Colonic mucosa (tissue), 4 donors: ENCODE results near the gene MGA. TPM values are rescaled to one million over a fixed set of nuclear protein-coding genes. Genes with fewer than 3 reads are reported as not detected.
A peak's percentile ranks its signal among the peaks of the same experiment; 100 is the strongest.

Experiments used
- DNase-seq: peaks from one replicate; pipeline ENCODE4 v3.0.0-alpha.2; 2020
- H3K27ac ChIP-seq: fragments of 200-600 bp; one replicate; pipeline ENCODE4 v1.8.0; 2021
- H3K27me3 ChIP-seq: fragments of 200-600 bp; one replicate; pipeline ENCODE4 v1.8.0; 2021
- H3K36me3 ChIP-seq: fragments of 200-600 bp; one replicate; pipeline ENCODE4 v1.8.0; 2021
- H3K4me1 ChIP-seq: fragments of 200-600 bp; one replicate; pipeline ENCODE4 v1.8.0; 2021; ENCODE audit warnings: mild to moderate bottlenecking
- H3K4me3 ChIP-seq: fragments of 200-600 bp; one replicate; pipeline ENCODE4 v1.8.0; 2021
- H3K9ac ChIP-seq, 2 donors: one replicate each; pipeline ENCODE4 v1.7.0; 2013; ENCODE audit warnings: control low read depth in 2 of 2, low read depth in 2 of 2, low read length in 2 of 2
- H3K9me3 ChIP-seq: fragments of 200-600 bp; one replicate; pipeline ENCODE4 v1.8.0; 2021
- intact Hi-C: fragments of 100-400 bp; cut with DNase I; formaldehyde crosslinking; loops from one replicate; pipeline ENCODE4 v1.14.1; 2022
- total RNA-seq, 2 donors: library from RNA; stranded (reverse); fragmentation: NEBNext Ultra II Directional in 1 of 2; extraction: Animal tissue kit (Norgen Biotek cat#: 25700) in 1 of 2; gene quantifications; one replicate each; pipeline ENCODE4 v1.2.1, GENCODE V29; 2021
- TF ChIP-seq, protein P1 (sequence below): fragments of 200-600 bp; IDR thresholded peaks from one replicate; pipeline ENCODE4 v1.8.0; 2022; ENCODE audit warnings: antibody characterized with exemption, mild to moderate bottlenecking
- donor health status: healthy.
- donor health status: DM: no; HTN: no; CAD: no.
- donor health status: DM: no; HTN: no; CAD: no.

MGA gene
- 10 to 100 TPM; 21.8 to 25.8 TPM for total RNA-seq

DNA sequence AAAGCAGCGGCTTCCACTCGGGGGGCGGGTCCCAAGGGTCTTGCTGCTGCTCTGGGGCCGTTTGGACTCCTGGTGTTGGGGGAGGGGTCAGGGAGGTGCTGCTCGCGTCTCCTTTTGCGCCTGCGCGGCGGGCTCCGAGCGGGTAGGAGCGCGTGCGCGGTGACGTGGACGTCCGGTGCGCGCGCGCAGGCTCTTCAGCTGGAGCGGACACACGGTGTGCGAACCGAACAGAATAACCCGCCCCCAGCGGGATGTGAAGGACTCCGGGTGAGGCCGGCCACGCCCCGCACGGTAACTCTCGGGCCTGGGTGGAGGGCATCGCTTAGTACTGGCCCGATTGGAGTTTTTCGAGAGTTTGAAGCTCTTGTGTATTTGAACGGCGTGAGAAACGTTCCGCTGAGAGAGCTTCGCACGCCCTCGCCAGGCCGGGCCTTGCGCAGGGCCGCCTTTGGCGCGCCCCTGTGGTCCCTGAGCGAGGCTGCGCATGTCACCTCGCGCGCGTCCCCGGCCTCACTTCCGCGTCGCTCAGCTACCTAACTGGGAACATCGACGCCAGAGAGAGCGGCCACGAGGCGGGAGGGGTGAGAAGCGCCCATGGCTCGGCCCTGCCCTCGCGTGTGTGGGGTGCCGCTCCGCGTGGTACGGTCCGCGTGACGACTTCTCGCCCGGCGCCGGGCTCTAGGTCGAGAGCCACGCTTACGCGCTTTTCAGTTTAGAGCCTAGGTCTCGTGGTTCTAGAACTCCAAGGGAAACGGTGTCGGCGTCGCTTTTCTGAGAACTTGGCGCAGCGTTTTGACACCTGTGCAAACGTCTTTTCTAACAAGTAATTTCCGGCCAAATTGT, at the start of gene MGA:
Gene MGA, plus strand, starts transcription at position 171 of the 843 bp plus-strand sequence.
- no peaks in the 10 kb centered on the region for H3K9me3 ChIP-seq
- TF ChIP-seq, protein P1, sequence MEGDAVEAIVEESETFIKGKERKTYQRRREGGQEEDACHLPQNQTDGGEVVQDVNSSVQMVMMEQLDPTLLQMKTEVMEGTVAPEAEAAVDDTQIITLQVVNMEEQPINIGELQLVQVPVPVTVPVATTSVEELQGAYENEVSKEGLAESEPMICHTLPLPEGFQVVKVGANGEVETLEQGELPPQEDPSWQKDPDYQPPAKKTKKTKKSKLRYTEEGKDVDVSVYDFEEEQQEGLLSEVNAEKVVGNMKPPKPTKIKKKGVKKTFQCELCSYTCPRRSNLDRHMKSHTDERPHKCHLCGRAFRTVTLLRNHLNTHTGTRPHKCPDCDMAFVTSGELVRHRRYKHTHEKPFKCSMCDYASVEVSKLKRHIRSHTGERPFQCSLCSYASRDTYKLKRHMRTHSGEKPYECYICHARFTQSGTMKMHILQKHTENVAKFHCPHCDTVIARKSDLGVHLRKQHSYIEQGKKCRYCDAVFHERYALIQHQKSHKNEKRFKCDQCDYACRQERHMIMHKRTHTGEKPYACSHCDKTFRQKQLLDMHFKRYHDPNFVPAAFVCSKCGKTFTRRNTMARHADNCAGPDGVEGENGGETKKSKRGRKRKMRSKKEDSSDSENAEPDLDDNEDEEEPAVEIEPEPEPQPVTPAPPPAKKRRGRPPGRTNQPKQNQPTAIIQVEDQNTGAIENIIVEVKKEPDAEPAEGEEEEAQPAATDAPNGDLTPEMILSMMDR, result no peak
- intact Hi-C loops, result no loop called here
- DNase-seq, result peak; percentile 90
- no peaks in the 10 kb centered on the region for H3K27me3 ChIP-seq
- no peaks in the 10 kb centered on the region for H3K4me1 ChIP-seq
- no peaks in the 10 kb centered on the region for H3K36me3 ChIP-seq
- H3K9ac ChIP-seq, result peak within 1 kb of the TSS; percentile 28 to 76
- peak within 1 kb of the TSS; percentile 50 for H3K4me3 ChIP-seq
- peak within 1 kb of the TSS; percentile 79 for H3K27ac ChIP-seq

DNA sequence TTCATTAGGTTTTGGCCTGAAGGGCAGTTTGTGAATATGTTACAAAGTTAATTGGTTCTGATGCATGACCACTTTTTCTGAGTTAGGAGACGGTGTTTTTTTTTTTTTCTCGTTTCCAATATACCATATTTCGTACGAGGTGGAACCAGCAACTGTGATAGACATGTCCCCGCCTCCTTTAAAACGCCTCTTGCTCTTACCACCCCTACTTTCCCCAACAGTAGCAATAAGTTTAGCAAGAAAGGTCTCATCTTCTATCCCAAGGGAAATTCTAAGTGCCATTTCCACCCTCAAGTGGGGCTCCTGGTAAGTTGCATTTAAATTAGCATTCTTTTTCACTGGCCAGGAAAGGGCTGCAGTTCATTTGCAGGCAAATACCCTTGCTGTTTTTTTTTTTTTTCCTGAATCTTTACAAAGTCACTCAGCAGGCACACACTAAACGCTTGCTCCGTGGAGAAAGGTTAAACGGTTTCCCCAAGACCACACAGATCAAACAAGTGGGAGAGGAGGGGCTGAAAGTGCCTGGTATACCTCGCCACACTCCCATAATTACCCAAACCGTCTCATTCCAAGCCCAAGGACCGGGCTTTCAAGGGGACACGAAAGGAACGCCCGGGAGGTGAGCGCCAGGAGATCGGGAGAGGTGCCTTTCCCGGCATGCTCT, 39.5 kb upstream of the MGA start:
- TF ChIP-seq, protein P1, result no peak
- Histone ChIP-seq H3K9me3 (no peaks in the 10 kb centered on the region), H3K9ac (peak overlapping the region; percentile 48 to 72), H3K4me1 (peaks cover 3% of the 10 kb centered on the region), H3K4me3 (peak overlapping the region; percentile 63), H3K27me3 (no peaks in the 10 kb centered on the region), H3K27ac (no peak overlapping the region), H3K36me3 (no peaks in the 10 kb centered on the region)
- intact Hi-C loops, result no loop called here
- no peak for DNase-seq

GRCh38 chr15:41621200-41622193, 38.7 kb upstream of the MGA start:
- intact Hi-C loops, result no loop called here
- Histone ChIP-seq H3K36me3 (no peaks in the 10 kb centered on the region), H3K4me1 (peaks cover 3% of the 10 kb centered on the region), H3K9ac (peak overlapping the region; percentile 48 to 72), H3K27me3 (no peaks in the 10 kb centered on the region), H3K4me3 (peak overlapping the region; percentile 63), H3K9me3 (no peaks in the 10 kb centered on the region), H3K27ac (peak overlapping the region; percentile 47)
- peak; percentile 83 for DNase-seq
- TF ChIP-seq, protein P1, result no peak

- H3K9ac ChIP-seq, result no peak overlapping the region
- H3K4me3 ChIP-seq, result no peak overlapping the region
- H3K36me3 ChIP-seq, result no peaks in the 10 kb centered on the region
- H3K9me3 ChIP-seq, result no peaks in the 10 kb centered on the region
- no peaks in the 10 kb centered on the region for H3K27me3 ChIP-seq
- DNase-seq, result no peak
- H3K4me1 ChIP-seq, result peaks cover 3% of the 10 kb centered on the region
- TF ChIP-seq, protein P1, result no peak
- intact Hi-C loops, result no loop called here
- no peak overlapping the region for H3K27ac ChIP-seq
These were observed 37.3 kb upstream of the MGA start for GRCh38 chr15:41622901-41623300.

DNA sequence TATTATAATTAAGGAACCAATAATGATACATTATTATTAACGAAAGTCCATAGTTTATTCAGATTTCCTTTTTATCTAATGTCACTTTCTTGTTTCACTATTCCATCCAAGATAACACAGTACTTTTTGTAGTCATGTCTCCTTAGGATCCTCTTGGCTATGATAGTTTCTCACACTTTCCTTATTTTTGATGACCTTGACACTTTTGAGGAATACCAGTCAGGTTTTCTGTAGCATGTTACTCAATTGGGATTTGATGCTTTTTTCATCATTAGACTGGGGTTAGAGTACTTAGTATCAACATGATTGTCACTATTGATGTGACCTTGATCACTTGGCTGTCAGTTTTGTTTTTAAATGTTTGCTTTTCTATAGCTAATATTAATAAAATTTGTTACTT, 33.0 kb upstream of the MGA start:
- intact Hi-C loops, result no loop called here
- DNase-seq, result no peak
- no peak overlapping the region for H3K4me3 ChIP-seq
- H3K27me3 ChIP-seq, result no peaks in the 10 kb centered on the region
- no peaks in the 10 kb centered on the region for H3K36me3 ChIP-seq
- H3K4me1 ChIP-seq, result no peaks in the 10 kb centered on the region
- H3K27ac ChIP-seq, result no peak overlapping the region
- no peak overlapping the region for H3K9ac ChIP-seq
- no peaks in the 10 kb centered on the region for H3K9me3 ChIP-seq
- TF ChIP-seq, protein P1, result no peak
